Measurements from ENCODE around the gene ATP6V0E1.

DNA sequence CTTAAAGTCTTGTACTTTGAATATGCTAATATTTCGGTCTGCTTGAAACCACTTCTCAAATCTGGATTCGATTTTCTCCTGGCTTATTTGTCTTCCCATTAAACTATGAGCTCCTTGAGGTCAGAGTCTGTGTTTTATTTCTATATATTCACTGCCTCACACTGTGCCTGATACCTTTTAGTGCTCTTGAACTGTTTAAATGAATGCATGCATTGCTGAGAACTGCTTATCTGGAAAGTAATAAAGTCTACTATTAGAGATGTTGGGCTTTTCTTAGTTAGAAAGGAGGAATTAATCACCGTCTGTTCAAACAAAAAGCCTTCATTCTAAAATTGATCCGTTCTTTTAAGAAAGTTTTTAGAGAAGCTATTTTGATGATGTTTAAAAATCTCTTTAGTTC lies 78.6 kb downstream of the ATP6V0E1 start:
- TF ChIP-seq, protein P1, sequence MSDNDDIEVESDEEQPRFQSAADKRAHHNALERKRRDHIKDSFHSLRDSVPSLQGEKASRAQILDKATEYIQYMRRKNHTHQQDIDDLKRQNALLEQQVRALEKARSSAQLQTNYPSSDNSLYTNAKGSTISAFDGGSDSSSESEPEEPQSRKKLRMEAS (IDR thresholded peaks at IDR 0.05): no peak
- TF ChIP-seq POLR2A (IDR thresholded peaks at IDR 0.05; ENCODE audit: control extremely low read depth in 1 of 2, low read depth in 2 of 2, low read length in 2 of 2) (no peak), SRF (IDR thresholded peaks at IDR 0.05; ENCODE audit: low read depth, low read length) (no peak), JUND (IDR thresholded peaks at IDR 0.05; ENCODE audit: low read length) (no peak), EZH2 (IDR thresholded peaks at IDR 0.05; ENCODE audit: low read depth, low read length, severe bottlenecking) (no peak), CEBPB (IDR thresholded peaks at IDR 0.05; ENCODE audit: low read depth, low read length) (no peak), PHF8 (conservative IDR thresholded peaks at IDR 0.05; ENCODE audit: low read depth, low read length) (no peak), POLR2AphosphoS5 (IDR thresholded peaks at IDR 0.05; ENCODE audit: low read depth, low read length) (no peak)
- TF ChIP-seq, protein P2, sequence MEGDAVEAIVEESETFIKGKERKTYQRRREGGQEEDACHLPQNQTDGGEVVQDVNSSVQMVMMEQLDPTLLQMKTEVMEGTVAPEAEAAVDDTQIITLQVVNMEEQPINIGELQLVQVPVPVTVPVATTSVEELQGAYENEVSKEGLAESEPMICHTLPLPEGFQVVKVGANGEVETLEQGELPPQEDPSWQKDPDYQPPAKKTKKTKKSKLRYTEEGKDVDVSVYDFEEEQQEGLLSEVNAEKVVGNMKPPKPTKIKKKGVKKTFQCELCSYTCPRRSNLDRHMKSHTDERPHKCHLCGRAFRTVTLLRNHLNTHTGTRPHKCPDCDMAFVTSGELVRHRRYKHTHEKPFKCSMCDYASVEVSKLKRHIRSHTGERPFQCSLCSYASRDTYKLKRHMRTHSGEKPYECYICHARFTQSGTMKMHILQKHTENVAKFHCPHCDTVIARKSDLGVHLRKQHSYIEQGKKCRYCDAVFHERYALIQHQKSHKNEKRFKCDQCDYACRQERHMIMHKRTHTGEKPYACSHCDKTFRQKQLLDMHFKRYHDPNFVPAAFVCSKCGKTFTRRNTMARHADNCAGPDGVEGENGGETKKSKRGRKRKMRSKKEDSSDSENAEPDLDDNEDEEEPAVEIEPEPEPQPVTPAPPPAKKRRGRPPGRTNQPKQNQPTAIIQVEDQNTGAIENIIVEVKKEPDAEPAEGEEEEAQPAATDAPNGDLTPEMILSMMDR (IDR thresholded peaks at IDR 0.05; ENCODE audit: control extremely low read depth in 1 of 3, insufficient read depth in 1 of 3, low read depth in 1 of 3, low read length in 3 of 3): no peak
